GM23248 (cell line): Measurements from ENCODE around the gene BPHL.

ENCODE experiments used
- EZH2 ChIP-seq: fragments of 200-600 bp; sonication (generic); IDR thresholded peaks from 2 replicates; pipeline ENCODE4 v1.6.1; 2018; ENCODE audit warnings: antibody characterized with exemption, mild to moderate bottlenecking; ENCODE audit not compliant: insufficient read depth, poor library complexity, severe bottlenecking
- EZH2phosphoT487 ChIP-seq: fragments of 200-600 bp; sonication (generic); IDR thresholded peaks from 2 replicates; pipeline ENCODE4 v1.6.1; 2018; ENCODE audit warnings: antibody characterized with exemption, moderate library complexity, mild to moderate bottlenecking, low read depth; ENCODE audit not compliant: insufficient read depth

GRCh38 chr6:3120765-3121089 lies 2.2 kb downstream of the BPHL start:
- TF ChIP-seq EZH2 (no peak), EZH2phosphoT487 (no peak)
